Measurements from ENCODE around the gene DACT1.
A peak's percentile ranks its signal among the peaks of the same experiment; 100 is the strongest.

Gene DACT1

GRCh38 chr14:58637040-58637390 is 747 bp upstream of the DACT1 start:
- DNase-seq (ENCODE audit: low read depth), result peak; percentile 31

GRCh38 chr14:58638231-58639197 is 752 bp downstream of the DACT1 start:
- peak; percentile 23 for DNase-seq (ENCODE audit: low read depth)

- DNase-seq (ENCODE audit: low read depth), result no peak
These were observed 1.4 kb downstream of the DACT1 start for GRCh38 chr14:58639198-58639565.

- peak; percentile 7 for DNase-seq (ENCODE audit: low read depth)
These were observed 2.2 kb downstream of the DACT1 start for GRCh38 chr14:58639842-58640484.

GRCh38 chr14:58640959-58641358 is 3.2 kb downstream of the DACT1 start:
- DNase-seq (ENCODE audit: low read depth), result no peak

- DNase-seq (ENCODE audit: low read depth), result no peak
These were observed 3.7 kb downstream of the DACT1 start for GRCh38 chr14:58641509-58641908.

- DNase-seq (ENCODE audit: low read depth), result no peak
These were observed 5.6 kb downstream of the DACT1 start for GRCh38 chr14:58643366-58643765.

GRCh38 chr14:58645641-58646040 is 7.9 kb downstream of the DACT1 start:
- no peak for DNase-seq (ENCODE audit: low read depth)

GRCh38 chr14:58646479-58646878 is 8.7 kb downstream of the DACT1 start:
- DNase-seq (ENCODE audit: low read depth), result no peak

GRCh38 chr14:58647777-58648176 is 10.0 kb downstream of the DACT1 start:
- DNase-seq (ENCODE audit: low read depth), result no peak

- DNase-seq (ENCODE audit: low read depth), result no peak
These were observed 13.1 kb downstream of the DACT1 start for GRCh38 chr14:58650857-58651256.

GRCh38 chr14:58656671-58657411 is 19.1 kb downstream of the DACT1 start:
- no peak for DNase-seq (ENCODE audit: low read depth)

- DNase-seq (ENCODE audit: low read depth), result no peak
These were observed 21.3 kb downstream of the DACT1 start for GRCh38 chr14:58659061-58659460.

- DNase-seq (ENCODE audit: low read depth), result no peak
These were observed 22.1 kb downstream of the DACT1 start for GRCh38 chr14:58659846-58660245.

GRCh38 chr14:58660407-58660806 is 22.6 kb downstream of the DACT1 start:
- no peak for DNase-seq (ENCODE audit: low read depth)

- DNase-seq (ENCODE audit: low read depth), result no peak
These were observed 24.3 kb downstream of the DACT1 start for GRCh38 chr14:58662018-58662417.

- DNase-seq (ENCODE audit: low read depth), result no peak
These were observed 25.0 kb downstream of the DACT1 start for GRCh38 chr14:58662759-58663158.

- no peak for DNase-seq (ENCODE audit: low read depth)
These were observed 25.8 kb downstream of the DACT1 start for GRCh38 chr14:58663494-58664111.

- DNase-seq (ENCODE audit: low read depth), result no peak
These were observed 28.2 kb downstream of the DACT1 start for GRCh38 chr14:58665773-58666500.

- no peak for DNase-seq (ENCODE audit: low read depth)
These were observed 29.0 kb downstream of the DACT1 start for GRCh38 chr14:58666737-58667136.

GRCh38 chr14:58667900-58668299 is 30.1 kb downstream of the DACT1 start:
- no peak for DNase-seq (ENCODE audit: low read depth)

Measured in activated T-cell treated with anti-CD3 and anti-CD28 coated beads for 48 hours (primary cell).